GM19463 (cell line): Measurements from ENCODE around the gene MED27.

ENCODE experiments used
- ATAC-seq: cut with Tn5 transposase; IDR thresholded peaks from one replicate; pipeline ENCODE4 v1.9.1; 2021; ENCODE audit warnings: mild to moderate bottlenecking, moderate library complexity; ENCODE audit not compliant: unreplicated experiment

MED27 gene, protein sequence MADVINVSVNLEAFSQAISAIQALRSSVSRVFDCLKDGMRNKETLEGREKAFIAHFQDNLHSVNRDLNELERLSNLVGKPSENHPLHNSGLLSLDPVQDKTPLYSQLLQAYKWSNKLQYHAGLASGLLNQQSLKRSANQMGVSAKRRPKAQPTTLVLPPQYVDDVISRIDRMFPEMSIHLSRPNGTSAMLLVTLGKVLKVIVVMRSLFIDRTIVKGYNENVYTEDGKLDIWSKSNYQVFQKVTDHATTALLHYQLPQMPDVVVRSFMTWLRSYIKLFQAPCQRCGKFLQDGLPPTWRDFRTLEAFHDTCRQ

DNA sequence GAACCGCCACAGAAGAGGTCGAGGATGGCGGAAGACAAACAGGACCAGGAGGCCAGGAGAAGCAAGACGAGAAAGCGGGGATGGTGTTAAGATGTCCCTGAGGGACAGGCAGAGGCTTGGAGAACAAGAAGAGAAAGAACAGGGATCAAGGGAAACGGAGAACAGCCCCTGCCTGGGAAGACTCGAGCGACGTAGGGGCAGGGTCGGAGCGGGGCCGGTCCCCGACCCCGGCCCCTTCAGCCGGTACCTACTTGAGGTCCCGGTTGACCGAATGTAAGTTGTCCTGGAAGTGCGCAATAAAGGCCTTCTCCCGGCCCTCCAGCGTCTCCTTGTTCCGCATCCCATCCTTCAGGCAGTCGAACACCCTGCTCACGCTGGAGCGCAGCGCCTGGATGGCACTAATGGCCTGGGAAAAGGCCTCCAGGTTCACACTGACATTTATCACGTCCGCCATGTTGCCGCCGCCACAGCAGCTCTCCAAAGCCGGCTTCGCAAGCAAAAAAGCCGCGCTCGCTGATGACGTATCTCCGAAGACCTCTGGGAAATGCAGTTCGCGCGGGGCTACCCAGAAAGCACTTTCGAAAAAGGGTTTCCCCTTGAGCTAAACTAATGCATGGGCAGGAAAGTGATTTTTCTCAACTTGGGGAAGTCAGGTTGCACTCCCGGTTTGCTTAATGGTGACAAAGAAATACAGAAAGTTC lies at the start of gene MED27:
Gene MED27, minus strand, starts transcription at position 477 of the 701 bp plus-strand sequence. Its CDS starts 23 bp downstream, at position 454.
- peak; percentile 89 for ATAC-seq

DNA sequence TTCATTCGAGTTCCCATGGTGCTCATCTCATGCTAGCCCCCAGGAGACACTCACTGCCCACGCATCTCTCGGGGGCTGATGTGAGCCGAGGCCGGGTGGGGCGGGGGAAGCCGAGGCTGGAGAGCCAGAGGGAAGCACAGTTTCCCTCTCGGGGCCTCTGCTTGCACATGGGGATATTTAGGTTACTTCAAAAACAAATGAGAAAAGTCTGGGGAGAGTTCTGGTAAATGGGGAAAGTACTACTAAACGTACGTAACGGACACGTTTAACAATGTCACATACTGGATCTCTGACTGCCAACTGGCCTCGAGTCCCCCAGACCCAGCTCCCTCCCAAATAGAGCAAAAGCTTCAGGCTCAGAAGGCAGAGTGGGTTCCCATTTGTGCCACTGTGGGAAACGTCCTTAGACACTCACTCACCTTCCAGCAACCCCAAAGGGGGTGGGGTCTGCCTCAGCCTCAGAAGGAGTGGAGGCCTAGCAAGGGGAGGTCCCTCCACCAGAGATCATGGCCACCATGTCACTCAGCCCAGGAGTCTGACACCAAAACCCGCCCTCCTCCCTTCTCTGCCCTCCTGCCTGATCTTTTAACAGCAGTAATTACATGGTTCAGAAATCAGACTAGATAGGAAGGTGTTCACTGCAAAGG lies 48.3 kb upstream of the MED27 start:
- no peak for ATAC-seq

DNA sequence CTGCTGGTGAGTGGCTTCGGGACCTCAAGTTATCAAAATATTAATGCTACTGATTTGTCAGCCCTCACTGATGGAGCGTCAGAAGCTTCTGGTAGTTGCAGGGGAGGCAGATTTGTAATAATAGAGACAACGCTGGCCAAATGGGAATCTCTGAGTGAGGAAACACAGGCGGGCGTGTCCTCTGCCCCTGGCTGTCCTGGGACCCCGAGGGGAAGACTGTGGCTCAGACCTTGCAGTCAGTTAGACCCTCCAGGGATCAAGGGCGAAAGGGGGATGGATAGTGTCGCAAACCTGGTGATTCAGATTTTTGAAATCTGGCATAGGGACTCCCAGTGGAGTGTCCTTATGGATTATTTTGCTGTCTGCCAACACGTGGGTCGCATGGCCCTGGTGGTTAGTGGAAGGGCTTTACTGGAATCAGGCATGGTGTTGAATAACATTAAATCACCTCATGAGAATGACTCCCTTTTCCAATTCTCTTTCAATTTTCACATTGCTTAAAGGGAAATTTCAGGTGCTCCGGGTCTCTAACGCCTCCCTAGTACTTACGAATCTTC lies 47.1 kb upstream of the MED27 start:
- ATAC-seq: no peak

DNA sequence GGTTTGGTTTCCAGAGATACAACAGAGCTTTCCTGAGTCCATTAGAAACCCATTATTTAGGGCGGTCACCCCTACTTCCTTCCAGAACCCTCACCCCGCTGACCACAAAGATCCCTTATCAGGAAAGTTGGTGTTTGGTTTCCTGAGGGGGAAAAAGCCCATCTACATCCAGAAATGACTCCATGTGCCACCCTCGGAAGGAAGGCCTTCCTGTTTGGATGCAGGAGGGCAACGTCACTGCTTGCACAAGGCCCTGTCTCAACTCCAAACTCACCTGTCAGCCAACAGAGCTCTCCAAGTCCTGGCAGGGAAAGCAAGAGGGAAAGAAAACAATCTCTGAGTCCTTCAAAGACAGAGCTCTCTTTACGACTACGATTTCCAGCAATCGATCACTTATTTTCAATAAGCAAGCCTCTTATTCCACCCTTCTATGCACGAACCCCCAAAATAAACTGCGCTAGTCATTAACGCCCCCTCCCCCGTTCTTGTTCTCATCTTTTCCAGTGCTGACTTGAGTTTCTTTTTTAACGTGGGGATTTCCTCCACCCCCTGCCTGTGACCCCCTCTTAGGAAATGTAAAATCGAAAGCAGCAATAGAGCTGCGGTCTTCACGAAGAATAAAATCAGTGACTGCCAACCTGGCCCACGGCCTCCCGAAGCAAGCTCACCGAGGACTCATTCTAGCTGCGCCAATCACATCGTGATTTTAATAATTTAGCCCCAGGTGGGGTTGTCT lies 46.4 kb upstream of the MED27 start:
- ATAC-seq: no peak

DNA sequence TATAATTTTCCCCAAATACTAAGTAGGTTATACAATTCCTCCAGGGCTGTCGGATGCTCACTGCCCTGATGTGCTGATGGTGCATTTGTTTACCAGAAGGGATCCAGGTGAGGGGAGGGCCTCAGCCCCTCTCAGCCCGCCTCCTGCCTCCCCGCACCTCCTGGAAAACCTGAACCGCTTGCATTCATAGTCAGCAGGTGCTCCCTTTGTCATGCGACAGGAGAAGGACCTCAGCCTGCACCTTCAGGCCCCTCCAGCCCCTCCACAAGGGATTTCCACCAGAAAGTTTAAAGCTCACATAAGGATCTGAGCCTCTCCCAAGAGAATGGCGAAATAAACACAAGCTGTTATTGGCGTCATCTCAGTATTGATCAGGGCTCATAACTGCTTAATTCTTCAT lies 45.7 kb upstream of the MED27 start:
- ATAC-seq: no peak

DNA sequence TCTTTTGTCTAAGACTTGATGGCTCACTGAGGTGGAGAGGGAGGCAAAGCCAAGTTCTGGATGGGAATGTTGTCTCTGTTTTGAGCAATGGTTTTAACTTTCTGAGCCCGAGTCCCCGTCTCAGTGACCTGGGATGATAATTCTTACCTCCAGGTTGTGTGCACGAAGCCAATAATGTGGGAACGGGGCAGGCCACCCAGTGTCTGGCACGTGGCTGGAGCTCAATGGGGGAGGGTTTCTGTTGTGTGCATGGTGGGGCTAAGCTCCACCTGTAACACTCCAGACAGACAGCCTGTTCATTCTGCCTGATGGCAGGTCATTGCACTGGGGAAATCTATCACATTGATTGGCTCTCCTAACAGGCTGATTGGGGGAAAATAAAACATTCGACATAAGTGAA lies 45.1 kb upstream of the MED27 start:
- ATAC-seq: no peak

DNA sequence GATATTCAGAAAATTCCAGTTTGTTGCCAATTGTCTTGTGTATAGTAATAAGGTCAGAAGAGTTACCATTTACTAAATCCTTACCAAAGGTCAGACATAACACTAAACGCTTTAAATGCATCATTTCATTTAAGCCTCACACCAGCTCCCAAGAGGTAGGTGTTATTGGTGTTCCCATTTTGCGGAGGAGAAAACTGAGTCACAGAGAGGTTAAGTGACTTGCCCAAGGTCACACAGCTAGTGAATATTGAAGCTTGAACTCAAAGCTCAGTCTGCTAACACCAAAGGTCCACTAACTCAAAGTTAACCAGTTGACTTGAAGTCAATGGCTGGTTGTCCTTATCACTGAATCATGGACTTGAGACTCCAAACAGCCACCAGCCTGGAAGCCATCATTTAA lies 41.4 kb upstream of the MED27 start:
- no peak for ATAC-seq

DNA sequence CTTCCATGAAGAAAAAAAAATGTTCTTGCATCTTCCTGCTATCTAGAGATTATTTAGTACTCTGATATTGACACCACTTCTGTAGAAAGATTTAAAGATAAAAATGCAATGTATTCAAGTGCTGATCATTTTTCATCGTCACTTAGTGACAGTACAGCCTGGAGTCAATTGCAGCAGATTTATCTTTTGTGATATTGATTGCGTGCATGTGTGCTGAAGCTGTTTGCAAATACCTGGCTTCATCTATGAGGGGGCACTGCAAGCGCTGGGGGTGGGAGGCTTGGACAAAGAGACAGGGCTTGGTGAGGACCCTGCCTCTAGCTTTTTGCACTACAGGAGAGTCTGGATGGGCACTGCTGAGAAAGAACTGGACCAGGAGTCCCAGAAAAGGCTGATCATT lies 38.0 kb upstream of the MED27 start:
- ATAC-seq: no peak

DNA sequence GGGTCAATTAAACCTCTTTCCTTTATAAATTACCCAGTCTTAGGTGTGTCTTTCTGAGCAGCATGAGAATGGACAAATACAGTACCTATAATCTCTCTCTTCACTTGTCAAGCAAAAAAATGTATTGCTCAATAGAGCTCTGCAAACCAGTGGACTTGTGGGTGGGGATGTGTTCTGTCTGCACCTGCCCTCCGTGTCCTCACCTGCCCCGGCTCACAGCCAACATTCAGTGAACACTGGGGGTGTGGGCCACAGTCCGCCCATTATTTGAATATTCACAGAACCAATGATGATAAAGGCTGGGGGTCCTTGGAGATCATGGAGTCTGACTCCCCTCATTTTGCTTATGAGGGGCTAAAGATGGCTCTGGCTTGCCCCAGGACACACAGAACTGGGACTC lies 36.9 kb upstream of the MED27 start:
- no peak for ATAC-seq

DNA sequence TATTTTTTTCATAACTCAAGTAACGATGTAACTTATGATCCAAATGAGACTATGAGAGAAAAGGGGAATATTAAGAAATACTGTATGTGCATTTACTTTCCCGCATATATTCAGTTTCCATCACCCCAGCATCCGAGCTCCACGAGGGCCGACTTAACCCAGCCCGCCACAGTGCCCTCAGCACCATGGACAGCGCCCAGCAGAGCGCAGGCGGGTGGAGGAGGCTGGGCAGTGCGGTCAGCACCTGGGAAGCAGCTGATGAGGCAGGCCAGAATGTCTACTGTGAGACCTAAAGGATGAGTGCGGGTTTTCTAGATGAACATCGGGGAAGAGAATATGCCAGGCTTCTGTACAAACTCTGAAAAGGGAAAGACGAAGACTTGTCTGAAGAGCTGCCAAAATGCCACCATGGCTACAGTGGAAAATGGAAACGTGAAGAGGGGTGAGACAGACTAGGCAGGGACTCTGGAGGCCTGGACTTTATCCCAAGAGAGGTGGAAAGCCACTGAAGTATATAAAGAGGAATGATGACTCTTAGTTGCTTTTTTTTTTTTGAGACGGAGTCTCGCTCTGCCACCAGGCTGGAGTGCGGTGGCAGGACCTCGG lies 34.5 kb upstream of the MED27 start:
- no peak for ATAC-seq

DNA sequence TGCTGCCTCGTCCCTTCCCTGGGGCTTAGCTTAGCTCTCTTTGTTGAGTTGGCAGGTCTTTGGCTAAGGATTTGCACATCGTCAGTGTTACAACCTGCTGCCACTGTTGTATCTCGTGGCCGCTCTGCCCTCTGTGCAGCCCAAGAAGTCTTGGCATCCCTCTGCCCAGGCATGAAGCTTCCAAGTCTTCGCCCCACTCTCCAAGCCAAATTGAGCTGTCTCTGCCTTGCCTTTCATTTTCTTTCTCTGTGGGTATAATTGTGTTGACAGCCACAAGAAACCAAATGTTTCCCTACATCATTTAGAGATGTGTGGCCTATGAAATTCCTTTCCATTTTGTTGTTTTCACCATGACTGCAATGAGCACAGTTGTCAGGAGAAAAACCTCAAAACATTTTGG lies 29.6 kb upstream of the MED27 start:
- no peak for ATAC-seq

DNA sequence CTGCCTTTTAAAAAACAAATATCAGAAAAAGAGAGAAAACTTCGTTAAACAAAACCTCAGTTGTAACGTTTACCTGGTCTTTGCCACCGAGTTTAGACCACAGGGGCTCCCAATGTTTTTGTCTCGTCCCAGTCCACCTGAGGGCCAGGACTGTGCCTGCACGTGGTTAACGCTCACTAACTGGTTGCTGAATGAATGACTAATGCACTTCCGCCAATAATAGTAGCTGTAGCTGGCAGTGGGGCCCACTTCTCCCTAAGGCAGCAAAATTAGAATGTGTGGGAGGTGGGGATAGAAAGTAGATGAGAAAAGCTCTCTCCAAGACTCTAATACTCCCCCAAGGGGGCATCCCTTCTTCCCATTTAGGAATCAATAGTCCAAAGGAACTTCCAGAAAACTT lies 29.1 kb upstream of the MED27 start:
- no peak for ATAC-seq

DNA sequence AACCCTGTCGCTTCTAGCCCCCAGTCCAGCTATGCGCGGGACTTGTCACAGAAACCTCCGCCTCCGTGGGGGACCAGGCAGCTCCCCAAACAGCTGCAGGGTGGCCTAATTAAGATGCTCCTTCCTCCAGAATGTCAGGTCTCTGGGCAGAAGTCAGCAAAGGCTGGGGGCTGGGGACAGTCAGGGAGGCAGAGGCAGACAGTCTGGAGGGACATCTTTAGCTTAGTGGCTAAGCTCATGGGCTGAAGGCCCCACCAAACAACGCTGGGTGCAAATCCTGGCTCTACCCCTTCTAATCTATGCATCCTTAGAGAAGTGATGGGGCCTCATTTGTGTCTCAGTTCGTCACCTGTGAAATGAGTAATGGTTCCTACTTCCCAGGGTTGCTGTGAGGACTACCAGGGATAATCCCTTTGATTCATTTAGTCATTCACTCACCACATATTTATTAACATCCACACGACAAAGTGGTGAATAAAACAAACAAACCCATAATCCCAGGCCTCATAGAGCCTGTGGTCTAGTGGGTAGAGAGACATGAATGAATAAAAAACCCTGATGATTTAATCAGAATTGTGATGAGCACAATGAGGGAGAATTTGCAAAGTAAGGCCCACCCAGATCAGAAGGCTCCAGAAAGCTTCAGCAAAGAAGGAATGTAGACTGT lies 20.2 kb upstream of the MED27 start:
- no peak for ATAC-seq

DNA sequence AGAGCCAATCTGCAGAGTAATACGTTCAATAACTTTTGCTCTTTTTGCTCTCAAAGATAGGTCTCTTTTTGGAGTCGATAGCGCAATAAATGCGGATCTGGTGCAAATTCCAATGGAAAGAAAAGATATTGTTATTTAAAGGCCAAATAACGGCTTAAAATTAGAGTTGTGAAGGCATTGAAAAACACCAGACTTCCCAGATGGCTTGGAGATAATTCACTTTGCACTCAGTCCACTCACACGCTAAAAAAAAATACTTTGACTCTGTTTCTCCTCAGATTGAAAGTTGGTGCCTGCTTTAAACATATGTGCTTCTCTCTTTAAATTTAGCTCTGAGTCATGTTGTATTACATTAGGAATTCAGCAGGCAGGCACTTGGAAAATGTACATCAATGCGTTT lies 19.5 kb upstream of the MED27 start:
- ATAC-seq: no peak

DNA sequence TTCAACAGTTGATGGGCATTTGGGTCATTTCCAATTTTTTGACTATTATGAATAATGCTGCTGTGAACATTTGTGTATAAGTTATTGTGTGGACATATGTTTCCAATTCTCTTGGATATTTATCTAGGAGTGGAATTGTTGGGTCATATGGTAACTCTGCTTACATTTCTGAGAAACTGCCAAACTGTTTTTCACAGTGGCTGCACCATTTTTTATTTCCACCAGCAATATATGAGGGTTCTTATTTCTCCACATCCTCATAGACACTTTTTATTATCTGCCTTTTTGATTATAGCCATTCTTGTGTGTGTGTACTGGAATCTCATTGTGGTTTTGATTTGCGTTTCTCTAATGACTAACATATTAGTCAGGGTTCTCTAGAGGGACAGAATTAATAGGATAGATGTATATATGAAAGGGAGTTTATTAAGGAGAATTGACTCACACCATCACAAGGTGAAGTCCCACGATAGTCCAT lies 14.7 kb upstream of the MED27 start:
- ATAC-seq: no peak

DNA sequence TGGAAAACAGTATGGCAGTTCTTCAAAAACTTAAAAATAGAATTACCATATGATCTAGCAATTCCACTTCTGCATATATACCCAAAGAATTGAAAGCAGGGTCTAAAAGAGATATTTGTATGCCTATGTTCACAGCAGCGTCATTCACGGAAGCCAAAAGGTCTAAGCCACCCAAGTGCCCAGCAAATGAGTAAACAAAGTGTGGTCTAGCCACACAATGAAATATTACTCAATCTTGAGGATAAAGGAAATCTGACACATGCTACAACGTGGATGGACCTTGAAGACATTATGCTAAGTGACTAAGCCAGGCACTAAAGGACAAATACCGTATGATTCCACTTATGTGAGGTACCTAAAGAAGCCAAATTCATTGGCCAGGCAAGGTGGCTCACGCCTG lies 11.1 kb upstream of the MED27 start:
- no peak for ATAC-seq

DNA sequence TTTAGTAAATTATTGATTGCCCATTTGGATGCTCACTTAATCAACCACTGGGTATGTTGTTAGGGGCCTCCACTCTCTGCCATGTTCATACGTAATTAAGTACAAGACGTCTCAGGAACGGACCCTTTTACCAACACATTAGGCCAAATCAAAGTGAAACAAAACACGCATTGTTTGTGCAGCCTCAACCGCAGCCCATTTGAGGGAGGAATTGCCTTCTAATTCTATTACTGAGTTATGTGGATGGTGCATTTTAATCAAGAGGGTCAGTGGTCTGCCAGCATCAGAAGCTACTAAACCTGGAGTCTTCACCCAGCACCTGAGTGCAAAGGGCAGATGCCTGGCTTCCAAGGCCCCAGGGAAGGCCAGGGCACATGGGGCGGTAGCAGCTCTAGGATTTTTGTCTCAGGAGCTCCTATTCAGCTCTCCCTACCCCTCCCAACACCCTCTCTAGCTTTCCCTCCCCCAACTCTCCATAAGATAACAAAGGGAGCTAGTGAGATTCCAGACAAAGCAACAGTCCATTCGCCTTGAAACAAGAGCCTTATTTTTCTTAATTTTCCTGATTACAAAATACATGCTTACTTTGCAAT lies 7.9 kb upstream of the MED27 start:
- no peak for ATAC-seq

DNA sequence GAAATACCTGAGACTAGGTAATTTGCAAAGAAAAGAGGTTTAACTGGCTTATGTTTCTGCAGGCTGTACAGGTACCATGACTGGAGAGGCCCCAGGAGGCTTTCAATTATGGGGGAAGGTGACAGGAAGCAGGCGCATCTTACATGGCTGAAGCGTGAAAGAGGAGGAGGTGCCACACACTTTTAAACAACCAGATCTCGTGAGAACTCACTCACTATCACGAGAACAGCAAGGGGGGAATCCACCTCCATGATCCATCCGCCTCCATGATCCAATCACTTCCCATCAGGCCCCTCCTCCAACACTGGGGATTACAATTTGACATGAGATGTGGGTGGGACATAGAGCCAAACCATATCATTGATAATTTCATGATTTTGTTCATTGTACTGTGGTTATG lies 2.5 kb upstream of the MED27 start:
- ATAC-seq: no peak

DNA sequence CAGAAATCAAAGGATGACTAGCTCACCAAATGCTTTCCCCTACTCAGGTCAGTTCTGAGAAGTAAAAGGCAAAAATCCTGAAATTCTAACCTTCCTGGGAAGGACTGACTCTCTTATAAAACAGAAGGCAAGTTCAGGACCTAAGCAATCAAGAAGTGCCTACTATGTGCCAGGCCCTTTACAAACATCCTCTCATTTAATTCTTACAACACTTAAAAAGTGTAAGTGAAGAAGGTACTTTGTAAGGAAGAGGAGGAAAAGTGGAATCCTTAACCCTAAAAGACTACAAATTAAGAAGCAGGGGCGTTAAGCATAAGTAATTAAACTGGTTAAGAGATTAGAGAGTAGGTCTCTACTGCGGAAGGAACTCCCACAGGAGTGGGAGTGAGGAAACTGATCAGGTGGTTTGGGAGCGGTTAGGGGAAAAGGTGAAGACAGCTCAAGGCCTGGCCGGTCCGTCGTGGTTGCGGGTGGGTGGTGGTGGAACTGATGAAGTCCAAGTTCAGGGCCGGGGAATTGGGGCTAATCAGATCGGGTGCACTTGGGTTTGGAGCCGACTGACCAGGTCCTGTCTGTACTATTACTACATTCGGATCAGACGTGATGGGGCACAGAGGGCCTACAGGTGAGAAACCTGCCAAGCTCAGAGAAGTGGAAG lies 839 bp downstream of the MED27 start:
- no peak for ATAC-seq
